EH (cell line): ENCODE results near the gene AMTN.
"Not testable (repeated sequence)": the region's sequence is repeated elsewhere in the genome, so short reads cannot be mapped to it uniquely, and the experiment has no call there.

ENCODE experiments used
- DNase-seq: peaks from one replicate; pipeline ENCODE4 v3.0.0-alpha.2; 2015; ENCODE audit warnings: low read depth

Gene AMTN, protein sequence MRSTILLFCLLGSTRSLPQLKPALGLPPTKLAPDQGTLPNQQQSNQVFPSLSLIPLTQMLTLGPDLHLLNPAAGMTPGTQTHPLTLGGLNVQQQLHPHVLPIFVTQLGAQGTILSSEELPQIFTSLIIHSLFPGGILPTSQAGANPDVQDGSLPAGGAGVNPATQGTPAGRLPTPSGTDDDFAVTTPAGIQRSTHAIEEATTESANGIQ

DNA sequence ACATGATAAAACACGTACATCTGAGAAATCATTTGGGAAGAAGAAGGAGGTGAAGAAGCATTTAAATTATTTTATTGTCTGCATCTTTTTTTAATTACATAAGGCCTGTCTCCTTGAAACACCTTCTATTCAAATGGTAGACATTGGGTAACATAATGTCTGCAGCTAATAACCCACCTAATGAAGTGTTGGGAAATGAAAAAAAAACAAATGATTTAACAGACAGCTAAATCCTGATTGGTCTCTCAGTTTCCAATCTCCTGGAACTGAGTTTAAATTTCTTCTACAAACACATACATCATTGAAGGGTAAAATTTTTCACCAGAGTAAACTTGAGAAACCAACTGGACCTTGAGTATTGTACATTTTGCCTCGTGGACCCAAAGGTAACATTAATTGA lies at the start of gene AMTN:
TSS of gene AMTN (plus strand) at position 301 of the 400 bp plus-strand sequence. CDS start 209 bp downstream, outside the sequence.
- DNase-seq: no peak

DNA sequence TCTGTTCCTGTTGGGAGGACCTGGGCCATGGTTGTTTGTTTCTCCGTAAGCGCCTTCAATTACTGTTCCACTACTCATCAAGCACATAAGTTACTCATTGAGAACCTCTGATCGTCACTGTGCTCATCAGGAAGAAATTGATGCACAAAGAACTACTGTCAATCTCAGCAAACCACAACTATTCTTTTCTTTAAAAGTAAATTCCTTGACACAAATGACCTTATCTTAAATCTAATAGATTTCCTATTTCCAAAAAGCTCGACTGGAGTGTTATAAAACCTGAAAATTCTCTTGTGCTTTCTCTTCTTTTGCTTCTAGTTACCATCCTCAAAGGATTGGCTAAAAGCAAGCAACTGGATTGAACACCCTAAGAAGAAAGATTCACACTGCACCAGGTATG lies 46.5 kb upstream of the AMTN start, which contains the start of gene MUC7:
TSS of gene MUC7 (plus strand) at position 301 of the 400 bp plus-strand sequence. CDS start 1,825 bp downstream, outside the sequence.
- no peak for DNase-seq

DNA sequence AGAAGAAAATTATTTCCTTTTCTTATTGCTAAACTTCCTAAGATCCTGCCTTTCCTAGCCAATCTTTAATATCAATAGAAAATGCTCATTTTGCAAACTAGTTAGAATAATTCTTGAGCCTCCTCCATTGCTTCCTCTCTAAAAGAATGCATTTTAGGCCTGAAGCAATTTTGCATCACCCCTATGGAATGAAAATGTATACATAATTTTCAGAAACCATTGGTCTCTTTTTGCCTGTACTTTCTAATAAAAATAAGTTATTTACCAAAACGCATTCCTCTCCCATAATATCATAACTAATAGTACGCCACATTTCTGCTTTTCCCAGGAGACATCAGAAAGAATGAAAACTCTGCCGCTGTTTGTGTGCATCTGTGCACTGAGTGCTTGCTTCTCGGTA lies 44.7 kb upstream of the AMTN start:
- peak; percentile 56 for DNase-seq

DNA sequence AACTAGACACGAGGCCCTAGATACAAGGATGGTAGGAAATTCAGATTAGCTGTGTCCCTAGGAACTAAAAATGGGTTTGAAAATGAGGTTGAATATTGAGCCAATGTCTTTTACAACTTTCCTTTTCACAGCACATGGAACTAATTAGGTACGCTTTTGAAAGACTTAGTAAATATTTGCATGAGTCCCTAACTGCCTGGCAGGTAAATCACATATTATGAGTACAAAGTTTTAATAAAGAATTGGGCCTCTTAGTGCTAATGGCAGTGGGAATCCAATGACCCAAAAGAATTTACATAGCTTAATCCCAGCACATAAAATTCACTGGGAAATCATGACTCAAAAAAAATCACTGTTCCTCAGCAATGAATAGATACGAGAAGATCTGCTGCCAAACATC lies 29.6 kb upstream of the AMTN start:
- DNase-seq: no peak

DNA sequence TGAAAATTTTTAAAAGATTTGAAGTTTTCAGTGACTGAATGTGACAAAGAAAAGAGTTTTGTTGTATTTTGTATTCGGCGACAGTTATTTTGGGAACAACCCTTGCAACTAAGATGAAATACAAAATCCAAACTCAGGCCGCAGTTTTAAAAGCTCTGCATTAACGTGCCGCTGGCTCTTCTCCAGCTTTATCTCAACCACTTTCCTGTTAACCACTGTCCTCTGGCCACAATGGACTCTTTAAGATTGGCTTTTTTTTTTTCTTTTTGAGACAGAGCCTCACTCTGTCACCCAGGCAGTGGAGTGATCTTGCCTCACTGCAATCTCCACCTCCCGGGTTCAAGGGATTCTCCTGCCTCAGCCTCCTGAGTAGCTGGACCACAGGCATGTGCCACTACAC lies 22.1 kb upstream of the AMTN start:
- DNase-seq: no peak

DNA sequence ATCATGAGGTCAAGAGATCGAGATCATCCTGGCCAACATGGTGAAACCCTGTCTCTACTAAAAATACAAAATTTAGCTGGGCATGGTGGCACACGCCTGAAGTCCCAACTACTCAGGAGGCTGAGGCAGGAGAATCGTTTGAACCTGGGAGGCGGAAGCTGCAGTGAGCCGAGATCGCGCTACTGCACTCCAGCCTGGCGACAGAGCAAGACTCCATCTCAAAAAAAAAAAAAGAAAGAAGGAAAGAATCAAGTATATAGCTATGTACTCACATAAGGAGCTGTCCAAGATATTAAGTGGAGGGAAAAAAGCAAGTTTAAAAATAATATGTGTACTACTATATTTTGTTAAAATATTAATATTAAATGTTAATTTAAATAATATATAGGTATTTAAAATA lies 16.5 kb upstream of the AMTN start:
- not testable (repeated sequence) for DNase-seq

DNA sequence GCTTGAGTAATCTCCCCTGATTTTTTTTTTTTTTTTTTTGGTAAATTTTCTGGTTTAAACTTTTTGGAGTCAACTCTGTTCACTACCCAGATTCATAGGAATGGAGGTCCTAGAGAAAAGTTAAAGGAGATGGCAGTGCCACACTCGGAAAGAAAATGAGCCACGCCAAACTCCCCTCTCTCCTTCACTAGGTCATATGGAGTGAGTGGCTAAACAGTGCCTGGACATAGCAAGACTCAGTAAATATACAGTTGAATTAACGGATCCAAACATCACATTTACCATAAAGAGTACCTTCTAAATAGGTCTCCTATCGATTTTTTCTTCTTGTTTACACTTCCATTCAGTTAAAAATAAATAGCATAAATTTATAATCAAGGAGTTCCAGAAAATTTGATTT lies 13.6 kb upstream of the AMTN start:
- DNase-seq: no peak

DNA sequence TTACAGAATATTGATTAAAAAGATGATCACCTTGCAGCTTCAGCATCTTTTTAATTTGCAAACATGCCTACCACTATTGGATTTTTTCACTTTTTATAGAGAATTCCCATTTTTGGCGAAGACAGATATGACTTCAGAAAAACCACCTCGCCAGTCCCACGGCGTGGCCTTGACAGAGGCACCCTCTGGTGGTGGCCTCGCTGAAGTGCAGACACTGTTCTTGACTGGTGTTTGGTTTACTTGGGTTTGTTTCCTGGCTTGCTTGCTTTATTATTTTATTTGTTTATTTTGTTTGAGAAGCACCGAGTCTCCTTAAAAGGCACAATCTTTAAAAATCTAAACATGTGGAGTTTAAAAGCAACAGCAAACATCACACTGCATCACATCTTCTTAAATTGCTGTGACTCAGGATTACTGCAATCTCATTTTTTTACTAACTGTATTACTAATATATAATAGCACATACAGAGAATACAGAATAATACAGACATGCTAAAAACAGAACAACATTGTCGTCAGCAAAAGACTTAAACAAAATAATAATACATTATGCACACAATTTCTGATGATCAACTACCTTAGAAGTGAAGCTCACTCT lies 13.1 kb upstream of the AMTN start:
- peak; percentile 36 for DNase-seq

DNA sequence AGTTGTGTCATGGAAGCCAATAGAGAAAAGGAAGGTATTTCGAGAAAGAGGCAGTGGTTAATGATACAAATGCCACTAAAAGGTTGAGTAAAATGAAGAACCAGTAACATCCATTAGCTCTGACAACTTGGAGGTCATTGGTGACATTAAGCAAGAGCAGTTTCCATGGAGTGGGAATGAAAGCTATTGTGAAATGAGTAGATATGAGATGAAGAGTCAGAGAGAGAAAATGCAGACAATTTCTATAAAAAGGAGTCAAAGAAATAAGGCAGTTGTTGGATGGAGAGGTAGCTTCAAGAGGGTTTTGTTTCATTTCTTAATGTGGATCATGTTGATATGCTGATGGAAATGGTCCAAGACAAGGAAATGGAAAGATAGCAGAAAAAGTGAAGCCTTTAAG lies 9.6 kb upstream of the AMTN start:
- peak; percentile 3 for DNase-seq

DNA sequence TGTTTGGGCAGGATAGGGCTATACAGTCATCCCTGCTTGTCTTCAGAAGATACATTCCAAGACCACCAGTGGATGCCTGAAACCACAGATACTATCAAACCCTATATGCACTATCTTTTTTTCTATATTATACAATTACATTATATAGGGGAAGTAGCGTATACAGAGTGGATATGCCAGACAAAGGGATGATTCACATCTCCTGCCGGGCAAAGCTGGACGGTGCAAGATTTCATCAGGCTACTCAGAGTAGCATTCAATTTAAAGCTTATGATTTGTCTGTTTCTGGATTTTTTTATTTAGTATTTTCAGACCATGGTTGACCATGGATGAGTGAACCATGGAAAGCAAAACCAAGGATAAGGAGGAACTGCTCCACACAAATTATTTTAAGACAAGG lies 7.0 kb upstream of the AMTN start:
- DNase-seq: no peak

DNA sequence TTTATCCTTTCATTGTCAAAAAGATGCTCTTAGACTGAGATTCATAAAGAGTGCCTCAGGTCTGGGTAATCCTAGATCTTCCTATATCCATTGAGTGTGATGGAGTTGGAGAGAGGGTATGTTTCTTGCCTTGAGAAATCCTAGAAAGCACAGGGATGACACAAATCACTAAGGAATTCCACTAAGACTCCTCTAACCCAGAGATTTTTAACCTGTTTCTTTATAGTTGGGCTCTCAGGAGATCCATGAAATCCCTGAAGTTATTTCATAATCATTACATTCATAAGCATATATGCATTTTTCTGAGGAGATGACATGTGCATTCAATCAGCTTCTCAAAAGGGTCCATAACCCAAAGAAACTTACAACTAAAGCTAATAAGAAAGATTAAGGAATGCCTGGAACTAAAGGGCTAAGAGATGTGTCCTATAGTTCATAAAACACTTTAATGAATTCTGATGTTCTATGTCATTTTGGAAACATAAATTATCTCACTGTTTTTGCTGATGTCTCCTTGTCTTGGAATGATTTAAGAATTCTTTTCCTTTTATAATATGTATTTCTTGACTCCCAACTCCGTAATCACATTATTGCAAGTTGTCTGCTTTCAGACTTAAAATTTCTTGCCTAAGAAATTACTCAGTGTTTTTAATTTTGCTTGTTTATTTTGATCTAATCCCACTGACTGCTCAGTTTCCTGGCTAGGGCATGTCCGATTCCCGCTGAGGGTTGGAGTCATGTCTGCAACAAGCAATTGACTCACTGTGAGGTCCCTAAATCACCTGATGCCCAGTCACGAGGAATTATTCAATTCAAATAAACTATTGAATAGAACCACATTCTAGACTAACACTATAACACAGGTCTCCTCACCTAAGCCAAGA lies 2.8 kb upstream of the AMTN start:
- DNase-seq: peak; percentile 32

DNA sequence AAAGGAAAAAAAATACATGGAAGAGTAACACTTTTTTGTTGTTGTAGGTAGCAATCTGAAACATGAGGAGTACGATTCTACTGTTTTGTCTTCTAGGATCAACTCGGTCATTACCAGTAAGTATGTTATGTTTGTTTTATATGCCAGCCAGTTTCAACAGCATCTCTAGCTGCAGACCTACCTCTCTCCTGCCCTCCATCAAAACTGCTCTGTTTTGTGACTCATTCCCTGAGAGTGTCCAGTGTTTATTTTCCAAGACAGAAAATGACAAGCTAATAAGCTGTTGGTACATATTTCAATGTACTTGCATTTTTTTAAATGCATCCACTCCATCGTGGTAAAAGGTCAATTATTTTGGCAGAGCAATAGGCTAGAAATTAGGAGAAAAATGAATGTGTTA lies 347 bp downstream of the AMTN start:
- no peak for DNase-seq

DNA sequence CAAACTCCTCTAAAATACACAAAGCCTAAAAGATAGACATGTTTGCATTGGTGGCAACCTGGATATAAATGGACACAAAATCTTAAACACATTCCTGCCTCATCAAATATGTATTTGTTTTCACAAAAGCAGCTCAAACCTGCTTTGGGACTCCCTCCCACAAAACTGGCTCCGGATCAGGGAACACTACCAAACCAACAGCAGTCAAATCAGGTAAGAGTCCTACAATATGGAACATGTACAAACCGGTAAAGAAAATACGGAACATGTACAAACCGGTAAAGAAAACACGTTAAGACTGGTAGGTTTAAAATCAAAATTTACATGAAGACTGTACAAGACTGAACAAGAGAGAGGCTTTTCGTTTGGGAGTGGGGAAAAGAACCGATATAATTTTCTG lies 4.3 kb downstream of the AMTN start:
- no peak for DNase-seq

DNA sequence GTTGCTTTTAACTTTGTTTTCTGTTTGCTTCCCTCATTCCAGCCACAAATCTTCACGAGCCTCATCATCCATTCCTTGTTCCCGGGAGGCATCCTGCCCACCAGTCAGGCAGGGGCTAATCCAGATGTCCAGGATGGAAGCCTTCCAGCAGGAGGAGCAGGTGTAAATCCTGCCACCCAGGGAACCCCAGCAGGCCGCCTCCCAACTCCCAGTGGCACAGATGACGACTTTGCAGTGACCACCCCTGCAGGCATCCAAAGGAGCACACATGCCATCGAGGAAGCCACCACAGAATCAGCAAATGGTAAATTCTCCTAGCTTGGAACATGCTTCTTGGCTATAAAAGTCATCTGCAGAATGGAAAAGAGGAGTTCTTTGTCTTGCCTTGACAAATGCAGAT lies 12.6 kb downstream of the AMTN start:
- DNase-seq: no peak

DNA sequence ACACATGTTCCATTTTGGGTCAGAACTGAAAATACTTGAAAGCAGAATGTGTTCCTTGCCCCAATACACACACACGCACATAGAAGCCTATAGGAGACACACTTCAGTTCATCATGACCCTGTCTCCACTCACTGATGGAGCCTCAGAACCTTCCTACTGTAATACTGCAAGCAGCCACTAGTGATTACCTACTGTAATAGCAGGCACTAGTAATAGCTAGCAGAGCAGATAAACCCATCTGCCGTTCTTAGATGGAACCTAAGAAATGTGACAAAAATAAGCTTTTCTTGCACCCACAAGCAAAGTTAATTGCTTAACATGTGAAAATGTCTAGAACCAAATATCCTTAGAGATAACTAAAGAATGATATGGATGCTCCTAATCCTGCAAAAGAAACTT lies 13.6 kb downstream of the AMTN start:
- DNase-seq: no peak

DNA sequence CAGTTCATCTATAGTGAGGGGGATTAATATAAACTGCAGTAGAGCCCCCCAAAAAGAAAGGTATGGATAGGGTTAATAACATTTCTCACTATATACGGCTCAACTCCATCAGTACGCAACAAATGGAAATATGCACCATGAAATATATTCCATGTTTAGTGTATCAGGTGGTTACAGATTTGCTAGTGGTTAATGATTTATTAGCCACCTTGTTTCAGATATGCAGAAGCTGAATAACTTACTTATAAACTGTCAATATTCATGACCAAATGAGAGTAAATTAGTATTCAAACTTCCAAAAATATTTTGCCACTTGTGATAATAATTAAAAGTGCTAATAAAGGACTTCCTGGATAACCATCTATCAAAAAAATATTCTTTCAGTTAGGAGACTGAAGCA lies 14.8 kb downstream of the AMTN start:
- no peak for DNase-seq

DNA sequence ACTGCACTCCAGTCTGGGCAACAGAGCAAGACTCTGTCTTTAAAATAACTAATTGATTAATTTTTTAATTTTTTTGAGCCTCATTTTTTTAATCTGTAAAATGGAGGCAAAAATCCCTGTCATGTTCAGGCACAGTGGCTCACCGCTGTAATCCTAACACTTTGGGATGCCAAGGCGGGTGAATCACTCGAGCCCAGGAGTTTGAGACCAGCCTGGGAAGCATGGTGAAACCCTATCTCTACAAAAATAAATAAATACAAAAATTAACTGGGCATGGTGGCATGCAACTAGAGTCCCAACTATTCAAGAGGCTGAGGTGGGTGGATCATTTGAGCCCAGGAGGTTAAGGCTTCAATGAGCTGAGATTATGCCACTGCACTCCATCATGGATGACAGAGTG lies 15.4 kb downstream of the AMTN start:
- no peak for DNase-seq

DNA sequence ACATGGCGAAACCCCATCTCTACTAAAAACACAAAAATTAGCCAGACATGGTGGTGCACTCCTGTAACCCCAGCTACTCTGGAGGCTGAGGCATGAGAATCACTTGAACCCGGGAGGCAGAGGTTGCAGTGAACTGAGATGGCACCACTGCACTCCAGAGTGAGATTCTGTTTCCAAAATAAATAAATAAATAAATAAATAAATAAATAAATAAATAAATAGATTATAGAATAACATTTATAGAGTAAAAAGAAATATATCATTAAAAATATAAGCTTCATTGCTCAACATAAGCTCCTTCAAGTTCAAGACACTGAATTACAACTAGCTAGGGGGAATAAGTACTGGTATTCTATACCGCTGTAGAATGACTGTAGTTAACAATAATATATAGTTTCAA lies 16.5 kb downstream of the AMTN start:
- DNase-seq: not testable (repeated sequence)

DNA sequence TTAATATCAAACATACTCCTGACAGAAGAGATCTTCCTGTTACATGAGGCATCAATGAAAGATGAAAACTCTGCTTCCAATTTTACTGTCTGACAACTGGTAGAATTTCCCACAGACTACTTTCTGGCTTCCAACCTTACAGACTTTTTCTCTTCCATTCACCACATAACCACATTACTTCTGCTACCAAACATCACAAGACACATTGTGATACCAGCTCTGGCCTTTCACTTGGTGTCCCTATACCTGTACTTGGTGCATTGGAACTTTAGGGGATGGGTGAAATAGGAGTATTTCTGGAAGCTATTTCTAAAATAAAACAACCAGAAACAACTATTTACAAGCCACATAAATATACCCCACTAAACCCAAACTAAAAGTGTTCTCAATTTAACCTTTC lies 20.5 kb downstream of the AMTN start:
- DNase-seq: no peak

DNA sequence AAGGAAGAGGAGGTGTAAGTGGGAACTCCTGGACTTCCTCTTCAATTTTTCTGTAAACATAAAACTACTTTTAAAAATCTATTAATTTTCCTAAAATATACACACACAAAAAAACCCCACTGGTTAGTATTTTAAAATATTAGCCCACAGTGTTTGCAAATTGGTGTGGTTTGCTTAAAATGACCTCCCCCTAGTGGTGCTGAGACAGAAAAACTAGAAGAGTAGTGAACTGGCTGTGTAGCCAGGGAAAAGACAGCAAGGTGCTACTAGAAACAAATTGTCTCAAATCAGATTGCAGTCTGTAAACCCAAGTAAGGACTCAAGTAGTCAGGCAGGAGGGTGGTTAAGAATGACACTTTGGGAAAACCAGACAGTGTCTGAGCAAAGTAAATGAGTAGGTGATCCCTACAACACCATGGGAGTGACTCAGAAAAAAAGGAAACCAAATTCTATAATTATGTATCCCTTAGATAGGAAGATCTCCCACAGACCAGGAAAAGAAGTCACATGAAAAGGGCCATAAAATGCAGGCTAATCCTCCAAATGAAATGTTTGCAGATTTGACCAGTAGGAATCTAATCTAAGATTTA lies 26.0 kb downstream of the AMTN start:
- DNase-seq: peak; percentile 7

DNA sequence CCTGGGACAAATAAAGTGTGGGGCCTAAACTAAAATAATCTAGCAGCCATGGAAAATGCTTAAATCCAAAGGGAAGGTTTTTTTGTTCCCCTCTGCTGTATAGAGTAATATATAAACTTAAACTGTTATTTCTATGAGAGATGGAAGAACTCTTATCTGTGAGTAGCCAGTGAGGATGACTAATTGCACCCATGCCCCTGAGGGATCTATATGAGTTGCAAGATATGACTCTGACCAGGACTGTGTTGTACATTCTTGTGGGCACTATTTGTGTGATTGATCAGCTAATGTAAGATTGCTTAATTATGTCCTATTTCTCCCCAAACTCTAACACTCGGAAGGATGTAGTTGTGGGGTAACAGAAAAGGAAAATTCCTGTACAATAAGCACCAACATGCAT lies 38.5 kb downstream of the AMTN start:
- no peak for DNase-seq

DNA sequence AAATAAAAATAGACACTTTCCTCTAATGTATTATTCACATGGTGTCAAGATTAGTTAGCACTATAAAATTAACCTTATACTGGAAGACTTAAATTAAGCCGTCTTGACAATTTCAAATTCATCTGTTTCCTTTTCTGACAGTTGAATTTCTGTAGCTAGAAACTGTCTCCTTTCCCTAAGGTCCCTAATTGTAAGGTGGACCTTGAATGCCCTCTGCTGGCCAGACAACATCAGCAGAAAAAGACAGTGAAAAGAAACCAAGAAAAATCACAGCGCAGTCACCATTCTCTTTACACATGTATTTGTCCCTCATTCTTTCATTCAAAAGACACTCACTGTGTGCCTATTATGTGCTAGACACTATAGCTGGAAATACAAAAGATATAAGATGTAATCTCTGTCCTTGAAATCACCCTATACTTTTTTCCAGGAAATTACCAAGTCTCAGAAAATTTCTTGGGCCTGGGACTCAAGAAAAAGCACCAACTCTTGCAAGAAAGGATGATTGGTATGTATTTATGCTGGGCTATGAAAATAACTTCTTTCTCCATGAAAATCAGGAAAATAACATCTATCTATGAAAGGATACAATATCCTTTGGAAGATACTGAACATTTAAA lies 41.0 kb downstream of the AMTN start:
- peak; percentile 49 for DNase-seq
